ENCODE measurements around the gene CYP1B1.

- no peak for TF ChIP-seq TAF1 (IDR thresholded peaks at IDR 0.05; ENCODE audit: borderline replicate concordance, insufficient read depth, low read length)
- TF ChIP-seq POLR2AphosphoS5 (IDR thresholded peaks at IDR 0.05; ENCODE audit: low read depth, low read length): no peak
- TF ChIP-seq REST (IDR thresholded peaks at IDR 0.05; ENCODE audit: insufficient read depth in 1 of 2, low read depth in 2 of 2, low read length in 2 of 2): no peak
These were observed 40.0 kb downstream of the CYP1B1 start for GRCh38 chr2:38035968-38036367.
